GM12892 (cell line): ENCODE data around the gene FSTL4.

ENCODE experiments used
- POLR2A ChIP-seq: IDR thresholded peaks from 2 replicates; pipeline ENCODE4 v1.6.1; 2011; ENCODE audit warnings: low read depth, low read length, control low read depth
- TAF1 ChIP-seq: IDR thresholded peaks from 2 replicates; pipeline ENCODE4 v1.6.1; 2011; ENCODE audit warnings: low read depth, mild to moderate bottlenecking, control low read depth, low read length, borderline replicate concordance

DNA sequence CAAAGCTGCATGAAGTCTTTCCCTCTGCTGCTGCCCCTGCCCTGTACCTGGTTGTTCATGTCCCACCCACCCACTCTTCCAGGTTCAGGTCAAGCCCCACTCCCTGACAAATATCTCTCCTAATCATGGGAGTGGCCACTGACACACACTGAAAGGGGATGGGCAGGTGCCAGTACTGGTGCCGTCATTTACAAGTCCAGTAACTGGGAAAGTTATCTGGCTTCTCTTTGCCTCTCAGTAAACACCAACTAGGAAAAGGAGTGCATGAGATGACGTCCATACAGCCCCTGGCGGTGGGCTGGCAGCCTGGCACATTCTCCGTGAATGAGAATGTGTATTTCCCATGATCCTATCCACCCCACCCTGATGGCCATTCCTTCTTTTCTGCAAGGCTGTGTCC is 225.2 kb downstream of the FSTL4 start:
- no peak for TF ChIP-seq POLR2A
- TF ChIP-seq TAF1, result no peak
